ENCODE data around the gene ZPLD1. TPM values are rescaled to one million over a fixed set of nuclear protein-coding genes. Genes with fewer than 3 reads are reported as not detected.

Gene ZPLD1
- total RNA-seq, 1 donor from 2014 or later = not detected

GRCh38 chr3:102476198-102476597 is 41.4 kb downstream of the ZPLD1 start:
- no peak for TF ChIP-seq CTCF (IDR thresholded peaks at IDR 0.05)
- H3K27me3 Mint-ChIP-seq = no peaks in the 10 kb centered on the region
- DNase-seq (no peak), ATAC-seq (ENCODE audit: low read depth) (no peak)
- no peak overlapping the region for H3K4me3 Mint-ChIP-seq
- CTCF ChIA-PET = no interaction called here
- H3K4me1 Mint-ChIP-seq = no peaks in the 10 kb centered on the region
- POLR2A ChIA-PET = no interaction called here
- intact Hi-C loops (cut with micrococcal nuclease) = no loop called here
- no peak overlapping the region for H3K27ac Mint-ChIP-seq
- H3K36me3 Mint-ChIP-seq (ENCODE audit: low read depth) = no peaks in the 10 kb centered on the region
- no peaks in the 10 kb centered on the region for H3K9me3 Mint-ChIP-seq

GRCh38 chr3:102478160-102478559 is 43.3 kb downstream of the ZPLD1 start:
- H3K27ac Mint-ChIP-seq = no peak overlapping the region
- no peaks in the 10 kb centered on the region for H3K4me1 Mint-ChIP-seq
- H3K9me3 Mint-ChIP-seq = no peaks in the 10 kb centered on the region
- ChIA-PET POLR2A (no interaction called here), CTCF (no interaction called here)
- no peaks in the 10 kb centered on the region for H3K36me3 Mint-ChIP-seq (ENCODE audit: low read depth)
- TF ChIP-seq CTCF (IDR thresholded peaks at IDR 0.05) = no peak
- H3K4me3 Mint-ChIP-seq = no peak overlapping the region
- DNase-seq (no peak), ATAC-seq (ENCODE audit: low read depth) (no peak)
- intact Hi-C loops (cut with micrococcal nuclease) = no loop called here
- no peaks in the 10 kb centered on the region for H3K27me3 Mint-ChIP-seq

- Mint-ChIP-seq H3K4me1 (no peaks in the 10 kb centered on the region), H3K4me3 (no peak overlapping the region), H3K9me3 (no peaks in the 10 kb centered on the region), H3K27me3 (no peaks in the 10 kb centered on the region), H3K36me3 (ENCODE audit: low read depth) (no peaks in the 10 kb centered on the region), H3K27ac (no peak overlapping the region)
- ATAC-seq (ENCODE audit: low read depth) (no peak), DNase-seq (no peak)
- POLR2A ChIA-PET = no interaction called here
- no peak for TF ChIP-seq CTCF (IDR thresholded peaks at IDR 0.05)
- intact Hi-C loops (cut with micrococcal nuclease) = no loop called here
- CTCF ChIA-PET = no interaction called here
These were observed 45.3 kb downstream of the ZPLD1 start for GRCh38 chr3:102480139-102480538.

- DNase-seq (no peak), ATAC-seq (ENCODE audit: low read depth) (no peak)
- POLR2A ChIA-PET = no interaction called here
- H3K4me3 Mint-ChIP-seq = no peak overlapping the region
- H3K27me3 Mint-ChIP-seq = no peaks in the 10 kb centered on the region
- CTCF ChIA-PET = no interaction called here
- no peak overlapping the region for H3K27ac Mint-ChIP-seq
- no peaks in the 10 kb centered on the region for H3K9me3 Mint-ChIP-seq
- no peaks in the 10 kb centered on the region for H3K36me3 Mint-ChIP-seq (ENCODE audit: low read depth)
- no peaks in the 10 kb centered on the region for H3K4me1 Mint-ChIP-seq
- intact Hi-C loops (cut with micrococcal nuclease) = no loop called here
- no peak for TF ChIP-seq CTCF (IDR thresholded peaks at IDR 0.05)
These were observed 46.2 kb downstream of the ZPLD1 start for GRCh38 chr3:102481050-102481449.

GRCh38 chr3:102483556-102483955 is 48.7 kb downstream of the ZPLD1 start:
- Mint-ChIP-seq H3K9me3 (no peaks in the 10 kb centered on the region), H3K36me3 (ENCODE audit: low read depth) (no peaks in the 10 kb centered on the region), H3K4me3 (no peak overlapping the region), H3K4me1 (no peaks in the 10 kb centered on the region), H3K27me3 (no peaks in the 10 kb centered on the region), H3K27ac (no peak overlapping the region)
- DNase-seq (no peak), ATAC-seq (ENCODE audit: low read depth) (no peak)
- CTCF ChIA-PET = no interaction called here
- TF ChIP-seq CTCF (IDR thresholded peaks at IDR 0.05) = no peak
- intact Hi-C loops (cut with micrococcal nuclease) = no loop called here
- POLR2A ChIA-PET = no interaction called here
